Measurements from ENCODE around the gene CDKN1C. TPM values are rescaled to one million over a fixed set of nuclear protein-coding genes. Genes with fewer than 3 reads are reported as not detected.

Gene CDKN1C
- total RNA-seq, 1 experiment from 2014 or later = 15.4 TPM

GRCh38 chr11:2846056-2846455 is 39.5 kb downstream of the CDKN1C start:
- Mint-ChIP-seq H3K9me3 (no peaks in the 10 kb centered on the region), H3K36me3 (ENCODE audit: insufficient read depth in 1 of 3, low read depth in 3 of 3) (no peaks in the 10 kb centered on the region), H3K4me1 (peaks cover 3 to 6% of the 10 kb centered on the region in 2 experiments; a peak in 2 of 4 replicates), H3K27me3 (ENCODE audit: low read depth) (peaks cover 55% of the 10 kb centered on the region), H3K27ac (no peak overlapping the region), H3K4me3 (no peak overlapping the region)
- H2BK15ac ChIP-seq (ENCODE audit: low read depth, low read length) = no peak overlapping the region
- no peak overlapping the region for H4K91ac ChIP-seq (ENCODE audit: insufficient read length, low read depth, low read length)
- H4K20me1 ChIP-seq (ENCODE audit: control insufficient read depth, insufficient read depth, insufficient read length) = no peaks in the 10 kb centered on the region
- TF ChIP-seq CTCF (conservative IDR thresholded peaks at IDR 0.05) = no peak
- H3K18ac ChIP-seq (ENCODE audit: insufficient read length, low read depth, low read length) = no peak overlapping the region
- no peak overlapping the region for H2BK120ac ChIP-seq (ENCODE audit: low read depth, low read length, poor library complexity, severe bottlenecking)
- H3K27ac ChIP-seq (ENCODE audit: insufficient read length, low read depth, low read length) = no peak overlapping the region
- H3K4me1 ChIP-seq (ENCODE audit: insufficient read depth, low read length) = no peaks in the 10 kb centered on the region
- no peaks in the 10 kb centered on the region; the same call in 1 of the 2 replicates for H3K27me3 ChIP-seq (ENCODE audit: insufficient read depth, low read length)
- H3K9me3 ChIP-seq (ENCODE audit: control insufficient read depth, low read depth, low read length) = no peaks in the 10 kb centered on the region
- no peak overlapping the region for H2AFZ ChIP-seq (ENCODE audit: low read length)
- no CpG with 5 or more reads among the region's 17 CpGs for WGBS (ENCODE audit: extremely low coverage, insufficient read length, low lambda C conversion rate)
- H3K23ac ChIP-seq (ENCODE audit: insufficient read length, low read depth, low read length) = no peak overlapping the region
- no peaks in the 10 kb centered on the region for H3K79me2 ChIP-seq (ENCODE audit: insufficient read depth, low read length)
- no peak overlapping the region for H2BK12ac ChIP-seq (ENCODE audit: insufficient read length, low read depth, low read length)
- H4K8ac ChIP-seq (replicated peaks; ENCODE audit: insufficient read length, low read depth, low read length) = no peak overlapping the region
- no peak overlapping the region for H3T11ph ChIP-seq (ENCODE audit: low read length)
- no peak overlapping the region for H3K4me2 ChIP-seq (ENCODE audit: insufficient read depth, insufficient read length, low read length)
- H3K56ac ChIP-seq (ENCODE audit: insufficient read length, low read depth, low read length) = no peak overlapping the region
- H2AK5ac ChIP-seq (ENCODE audit: insufficient read length, low read length) = no peak overlapping the region
- H4K5ac ChIP-seq (ENCODE audit: insufficient read length, low read depth, low read length) = no peak overlapping the region
- no peak overlapping the region for H3K9ac ChIP-seq (ENCODE audit: extremely low read depth, insufficient read length, low read length)
- H3K23me2 ChIP-seq (ENCODE audit: insufficient read length, low read depth, low read length, poor library complexity, severe bottlenecking) = no peaks in the 10 kb centered on the region
- no peak overlapping the region for H2BK5ac ChIP-seq (ENCODE audit: insufficient read length, low read length)
- DNase-seq = no peak
- no peak overlapping the region for H3K4ac ChIP-seq (ENCODE audit: low read depth, low read length)
- H3K14ac ChIP-seq (ENCODE audit: insufficient read depth, low read length) = no peak overlapping the region; the same call in 1 of the 2 replicates
- no peaks in the 10 kb centered on the region for H3K79me1 ChIP-seq (ENCODE audit: insufficient read depth, low read depth, low read length, poor library complexity, severe bottlenecking)
- no peak overlapping the region for H2BK20ac ChIP-seq (ENCODE audit: low read depth, low read length, poor library complexity, severe bottlenecking)
